ENCODE results near the gene KRTAP4-3. TPM values are rescaled to one million over a fixed set of nuclear protein-coding genes. Genes with fewer than 3 reads are reported as not detected.
"Not testable (repeated sequence)": the region's sequence is repeated elsewhere in the genome, so short reads cannot be mapped to it uniquely, and the experiment has no call there.

KRTAP4-3 gene
- total RNA-seq, 1 donor from 2014 or later, result not detected

DNA sequence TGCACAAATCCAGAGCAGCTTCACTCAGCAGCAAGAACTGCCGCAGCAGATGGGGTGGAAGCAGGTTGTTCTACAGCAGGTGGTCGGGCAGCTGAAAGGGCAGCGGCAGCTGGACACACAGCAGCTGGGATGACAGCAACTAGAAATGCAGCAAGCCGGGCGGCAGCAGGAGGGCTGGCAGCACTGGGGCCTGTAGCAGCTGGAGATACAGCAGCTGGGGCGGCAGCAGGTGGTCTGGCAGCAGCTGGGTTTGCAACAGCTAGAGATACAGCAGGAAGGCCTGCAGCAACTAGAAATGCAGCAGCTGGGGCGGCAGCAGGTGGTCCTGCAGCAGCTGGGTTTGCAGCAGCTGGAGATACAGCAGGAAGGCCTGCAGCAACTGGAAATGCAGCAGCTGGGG lies 460 bp downstream of the KRTAP4-3 start:
- TF ChIP-seq, protein P1, sequence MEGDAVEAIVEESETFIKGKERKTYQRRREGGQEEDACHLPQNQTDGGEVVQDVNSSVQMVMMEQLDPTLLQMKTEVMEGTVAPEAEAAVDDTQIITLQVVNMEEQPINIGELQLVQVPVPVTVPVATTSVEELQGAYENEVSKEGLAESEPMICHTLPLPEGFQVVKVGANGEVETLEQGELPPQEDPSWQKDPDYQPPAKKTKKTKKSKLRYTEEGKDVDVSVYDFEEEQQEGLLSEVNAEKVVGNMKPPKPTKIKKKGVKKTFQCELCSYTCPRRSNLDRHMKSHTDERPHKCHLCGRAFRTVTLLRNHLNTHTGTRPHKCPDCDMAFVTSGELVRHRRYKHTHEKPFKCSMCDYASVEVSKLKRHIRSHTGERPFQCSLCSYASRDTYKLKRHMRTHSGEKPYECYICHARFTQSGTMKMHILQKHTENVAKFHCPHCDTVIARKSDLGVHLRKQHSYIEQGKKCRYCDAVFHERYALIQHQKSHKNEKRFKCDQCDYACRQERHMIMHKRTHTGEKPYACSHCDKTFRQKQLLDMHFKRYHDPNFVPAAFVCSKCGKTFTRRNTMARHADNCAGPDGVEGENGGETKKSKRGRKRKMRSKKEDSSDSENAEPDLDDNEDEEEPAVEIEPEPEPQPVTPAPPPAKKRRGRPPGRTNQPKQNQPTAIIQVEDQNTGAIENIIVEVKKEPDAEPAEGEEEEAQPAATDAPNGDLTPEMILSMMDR (IDR thresholded peaks at IDR 0.05), result no peak
- no peaks in the 10 kb centered on the region for H3K9me3 Mint-ChIP-seq (ENCODE audit: low read depth)
- no peak overlapping the region for H3K4me3 Mint-ChIP-seq (ENCODE audit: unreplicated experiment)
- no peak for DNase-seq (ENCODE audit: low spot score)
- peaks cover 13% of the 10 kb centered on the region for H3K27me3 Mint-ChIP-seq (ENCODE audit: low read depth)
- no peaks in the 10 kb centered on the region for H3K4me1 Mint-ChIP-seq (ENCODE audit: low read depth)
- no peak overlapping the region for H3K27ac Mint-ChIP-seq (ENCODE audit: unreplicated experiment)
- no peaks in the 10 kb centered on the region for H3K36me3 Mint-ChIP-seq (ENCODE audit: low read depth)

DNA sequence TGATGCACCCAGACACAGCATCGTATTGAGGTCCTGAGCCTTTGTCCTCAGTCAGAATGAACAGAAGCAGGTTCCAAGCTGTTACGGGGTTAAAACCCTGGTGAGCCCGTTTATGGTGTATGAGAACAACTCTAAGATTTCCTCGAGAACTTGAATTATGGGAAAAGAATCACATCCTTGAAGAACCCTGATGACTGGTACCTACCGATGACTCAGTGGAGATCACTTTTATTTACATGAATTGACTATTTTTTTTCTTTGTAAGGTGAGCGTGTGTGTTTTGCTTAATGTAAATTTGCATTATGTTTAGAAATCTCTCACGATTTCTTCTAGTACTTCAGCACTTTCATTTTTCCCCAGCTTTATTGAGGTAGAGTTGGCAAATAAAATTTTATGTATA lies 4.2 kb downstream of the KRTAP4-3 start:
- Mint-ChIP-seq H3K27ac (ENCODE audit: unreplicated experiment) (no peak overlapping the region), H3K4me3 (ENCODE audit: unreplicated experiment) (no peak overlapping the region), H3K27me3 (ENCODE audit: low read depth) (peaks cover 11% of the 10 kb centered on the region), H3K9me3 (ENCODE audit: low read depth) (no peaks in the 10 kb centered on the region), H3K36me3 (ENCODE audit: low read depth) (no peaks in the 10 kb centered on the region), H3K4me1 (ENCODE audit: low read depth) (no peaks in the 10 kb centered on the region)
- DNase-seq (ENCODE audit: low spot score), result no peak
- TF ChIP-seq, protein P1 (IDR thresholded peaks at IDR 0.05), result no peak

DNA sequence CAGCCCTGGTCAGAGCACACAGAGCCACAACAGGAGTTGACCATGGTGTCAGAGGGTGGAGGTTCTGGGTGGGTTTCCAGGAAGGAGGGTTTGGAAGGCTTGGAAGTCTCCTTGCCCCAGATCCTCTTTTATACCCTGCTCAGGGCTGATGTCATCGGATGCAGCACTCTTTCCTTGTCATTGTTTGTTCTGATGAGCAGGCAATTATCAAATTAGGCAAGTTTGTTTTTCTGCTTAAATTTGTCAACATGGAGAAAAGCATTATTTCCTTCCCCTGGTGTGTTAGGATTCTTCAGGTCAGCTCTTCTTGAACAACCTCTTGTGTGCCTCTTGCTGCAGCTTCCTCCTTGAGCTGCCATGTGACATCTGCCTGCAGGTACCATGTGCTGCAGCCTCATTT lies 7.4 kb downstream of the KRTAP4-3 start, which contains the start of gene KRTAP4-4:
TSS of gene KRTAP4-4 (minus strand) at position 101 of the 400 bp plus-strand sequence. CDS start at position 44, 57 bp downstream.
- H3K4me3 Mint-ChIP-seq (ENCODE audit: unreplicated experiment), result no peak within 1 kb of the TSS
- H3K4me1 Mint-ChIP-seq (ENCODE audit: low read depth), result no peaks in the 10 kb centered on the region
- no peaks in the 10 kb centered on the region for H3K9me3 Mint-ChIP-seq (ENCODE audit: low read depth)
- peaks cover 9% of the 10 kb centered on the region for H3K27me3 Mint-ChIP-seq (ENCODE audit: low read depth)
- TF ChIP-seq, protein P1 (IDR thresholded peaks at IDR 0.05), result no peak
- no peak for DNase-seq (ENCODE audit: low spot score)
- no peaks in the 10 kb centered on the region for H3K36me3 Mint-ChIP-seq (ENCODE audit: low read depth)
- no peak within 1 kb of the TSS for H3K27ac Mint-ChIP-seq (ENCODE audit: unreplicated experiment)

DNA sequence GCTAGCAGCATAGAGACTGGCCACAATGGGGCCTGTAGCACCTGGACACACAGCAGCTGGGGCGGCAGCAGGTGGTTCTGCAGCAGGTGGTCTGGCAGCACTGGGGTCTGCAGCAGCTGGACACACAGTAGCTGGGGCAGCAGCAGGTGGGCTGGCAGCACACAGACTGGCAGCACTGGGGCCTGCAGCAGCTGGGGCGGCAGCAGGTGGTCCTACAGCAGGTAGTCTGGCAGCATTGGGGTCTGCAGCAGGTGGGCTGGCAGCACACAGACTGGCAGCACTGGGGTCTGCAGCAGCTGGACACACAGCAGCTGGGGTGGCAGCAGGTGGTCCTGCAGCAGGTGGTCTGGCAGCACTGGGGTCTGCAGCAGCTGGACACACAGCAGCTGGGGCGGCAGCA lies 7.8 kb downstream of the KRTAP4-3 start:
- H3K27ac Mint-ChIP-seq (ENCODE audit: unreplicated experiment); H3K4me1 Mint-ChIP-seq (ENCODE audit: low read depth); H3K4me3 Mint-ChIP-seq (ENCODE audit: unreplicated experiment); H3K36me3 Mint-ChIP-seq (ENCODE audit: low read depth); H3K9me3 Mint-ChIP-seq (ENCODE audit: low read depth); H3K27me3 Mint-ChIP-seq (ENCODE audit: low read depth): not testable (repeated sequence)
- peak; percentile 54 for DNase-seq (ENCODE audit: low spot score)

DNA sequence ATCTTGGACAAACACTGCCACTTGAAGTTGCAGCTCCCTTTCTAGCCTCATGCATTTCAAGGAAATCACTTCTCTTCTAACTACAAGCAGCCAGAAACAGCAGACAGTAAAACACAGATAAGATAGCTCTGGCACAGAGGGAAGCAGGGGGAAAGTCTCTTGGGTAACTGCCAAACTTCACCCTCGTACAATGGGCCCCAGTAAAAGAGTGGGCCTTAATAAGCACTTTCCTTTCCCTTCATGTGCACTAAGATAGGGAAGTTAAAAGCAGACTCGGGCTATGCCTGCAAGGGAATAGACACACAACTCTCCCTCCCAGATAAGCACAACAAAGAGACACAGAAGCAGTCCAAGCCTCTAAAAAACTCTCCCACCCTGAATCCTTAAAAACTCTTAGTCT lies 14.2 kb downstream of the KRTAP4-3 start:
- no peak overlapping the region for H3K27ac Mint-ChIP-seq (ENCODE audit: unreplicated experiment)
- H3K4me1 Mint-ChIP-seq (ENCODE audit: low read depth), result no peaks in the 10 kb centered on the region
- no peak for DNase-seq (ENCODE audit: low spot score)
- TF ChIP-seq, protein P1 (IDR thresholded peaks at IDR 0.05), result no peak
- H3K27me3 Mint-ChIP-seq (ENCODE audit: low read depth), result peaks cover 5% of the 10 kb centered on the region
- no peak overlapping the region for H3K4me3 Mint-ChIP-seq (ENCODE audit: unreplicated experiment)
- H3K9me3 Mint-ChIP-seq (ENCODE audit: low read depth), result peaks cover 4% of the 10 kb centered on the region
- no peaks in the 10 kb centered on the region for H3K36me3 Mint-ChIP-seq (ENCODE audit: low read depth)

DNA sequence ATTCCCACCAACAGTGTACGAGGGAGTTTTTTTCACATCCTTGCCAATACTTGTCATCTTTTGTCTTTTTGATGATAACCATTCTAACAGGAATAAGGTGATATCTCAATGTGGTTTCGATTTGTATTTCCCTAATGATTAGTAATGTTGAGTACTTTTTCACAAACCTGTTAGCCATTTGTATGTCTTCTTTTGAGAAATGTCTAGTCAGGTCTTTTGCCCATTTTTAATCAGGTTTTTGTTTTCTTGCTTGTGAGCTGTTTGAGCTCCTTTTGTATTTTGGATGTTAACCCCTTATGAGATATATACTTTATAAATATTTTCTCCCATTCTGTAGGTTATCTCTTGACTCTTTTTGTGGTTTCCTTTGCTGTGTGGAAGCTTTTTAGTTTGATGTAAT lies 16.5 kb downstream of the KRTAP4-3 start:
- TF ChIP-seq, protein P1 (IDR thresholded peaks at IDR 0.05), result no peak

More for the DNA sequence above, 16.5 kb downstream of the KRTAP4-3 start:
- peaks cover 5% of the 10 kb centered on the region for H3K27me3 Mint-ChIP-seq (ENCODE audit: low read depth)
- no peak overlapping the region for H3K4me3 Mint-ChIP-seq (ENCODE audit: unreplicated experiment)
- peaks cover 4% of the 10 kb centered on the region for H3K9me3 Mint-ChIP-seq (ENCODE audit: low read depth)
- H3K27ac Mint-ChIP-seq (ENCODE audit: unreplicated experiment), result no peak overlapping the region
- DNase-seq (ENCODE audit: low spot score), result no peak
- no peaks in the 10 kb centered on the region for H3K36me3 Mint-ChIP-seq (ENCODE audit: low read depth)
- H3K4me1 Mint-ChIP-seq (ENCODE audit: low read depth), result no peaks in the 10 kb centered on the region
